Kidney epithelial cell (primary cell): Measurements from ENCODE around the gene NID2. TPM values are rescaled to one million over a fixed set of nuclear protein-coding genes. Genes with fewer than 3 reads are reported as not detected.

Source experiments
- DNase-seq: peaks from one replicate; pipeline ENCODE4 v3.0.0-alpha.2; 2010; ENCODE audit warnings: low read depth
- H3K27me3 ChIP-seq: 2 replicates; pipeline ENCODE4 v1.6.0; 2011; ENCODE audit warnings: low read length; ENCODE audit not compliant: control insufficient read depth, insufficient read depth
- H3K36me3 ChIP-seq: 2 replicates; pipeline ENCODE4 v1.5.1; 2011; ENCODE audit warnings: low read length; ENCODE audit not compliant: control insufficient read depth, insufficient read depth
- H3K4me3 ChIP-seq: 2 replicates; pipeline ENCODE4 v1.5.1; 2011; ENCODE audit warnings: low read depth, mild to moderate bottlenecking, control low read depth, low read length
- CTCF ChIP-seq: IDR thresholded peaks from 2 replicates; pipeline ENCODE4 v1.5.1; 2011; ENCODE audit warnings: mild to moderate bottlenecking, moderate library complexity, low read length, control low read depth, inconsistent platforms; ENCODE audit not compliant: insufficient read depth, poor library complexity, severe bottlenecking
- total RNA-seq: library from RNA; depleted of rRNA; stranded (reverse); fragments of >200 nt; gene quantifications from 2 replicates; pipeline ENCODE4 v1.2.3, GENCODE V29; 2015

NID2 gene
- total RNA-seq, 1 donor from 2014 or later = 5.4 TPM

- no peak for DNase-seq
- no peak overlapping the region for H3K4me3 ChIP-seq
- TF ChIP-seq CTCF = no peak
Observed at GRCh38 chr14:52026901-52027300, 42.0 kb downstream of the NID2 start.

DNA sequence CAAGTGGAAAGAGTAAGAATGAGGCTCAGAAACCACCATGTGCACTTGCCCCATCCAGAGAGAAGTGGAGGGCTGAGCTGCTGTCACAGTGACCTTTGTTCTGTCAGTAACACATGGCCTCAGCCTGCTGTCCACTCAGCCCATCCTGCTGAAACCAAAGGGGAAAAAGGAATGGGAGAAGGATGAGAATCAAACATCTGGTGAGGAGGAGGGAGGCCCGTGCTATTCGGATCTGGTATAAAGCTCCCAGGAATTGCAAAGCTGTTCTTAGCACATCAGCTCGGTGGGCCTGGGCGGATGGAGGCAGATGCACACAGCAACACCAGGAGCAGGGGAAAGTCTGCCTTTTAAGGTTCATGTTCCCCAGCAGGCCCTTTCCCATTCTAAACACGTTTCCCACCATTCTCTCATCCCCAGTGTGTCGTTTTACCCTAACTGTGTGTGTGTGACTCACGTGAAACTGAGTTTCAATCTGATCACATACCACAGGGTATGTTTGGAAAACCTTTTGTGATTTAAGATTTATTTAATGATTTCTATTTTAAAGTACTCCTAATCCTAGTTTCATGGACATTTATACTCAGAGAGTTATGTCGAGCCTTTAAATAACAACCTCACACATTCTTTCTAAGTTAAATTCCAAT lies 42.7 kb downstream of the NID2 start:
- no peak for TF ChIP-seq CTCF

More at GRCh38 chr14:52026901-52027300, 42.0 kb downstream of the NID2 start:
- no peaks in the 10 kb centered on the region for H3K27me3 ChIP-seq
- no peaks in the 10 kb centered on the region for H3K36me3 ChIP-seq

DNA sequence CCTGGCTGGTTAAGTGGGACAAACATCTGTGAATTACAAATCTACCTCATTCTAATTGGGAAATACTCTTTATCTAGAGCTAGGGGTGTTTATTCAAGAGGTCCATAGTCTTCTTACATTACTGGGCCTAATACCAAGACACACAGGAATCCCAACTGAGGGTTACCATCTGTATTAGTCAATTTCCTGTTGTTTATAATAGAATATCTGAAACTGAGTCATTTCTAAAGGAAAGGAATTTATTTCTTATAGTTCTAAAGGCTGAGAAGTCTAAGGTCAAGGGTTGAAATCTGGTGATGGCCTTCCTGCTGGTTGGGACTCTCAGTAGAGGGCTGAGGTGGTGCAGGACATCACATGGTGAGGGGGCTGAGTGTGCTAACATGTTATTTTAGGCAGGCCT lies 43.5 kb downstream of the NID2 start:
- Histone ChIP-seq H3K27me3 (no peaks in the 10 kb centered on the region), H3K4me3 (no peak overlapping the region), H3K36me3 (no peaks in the 10 kb centered on the region)
- DNase-seq = peak; percentile 12
- TF ChIP-seq CTCF = no peak

More for the DNA sequence above, 42.7 kb downstream of the NID2 start:
- DNase-seq = no peak
- Histone ChIP-seq H3K36me3 (no peaks in the 10 kb centered on the region), H3K4me3 (no peak overlapping the region), H3K27me3 (no peaks in the 10 kb centered on the region)

DNA sequence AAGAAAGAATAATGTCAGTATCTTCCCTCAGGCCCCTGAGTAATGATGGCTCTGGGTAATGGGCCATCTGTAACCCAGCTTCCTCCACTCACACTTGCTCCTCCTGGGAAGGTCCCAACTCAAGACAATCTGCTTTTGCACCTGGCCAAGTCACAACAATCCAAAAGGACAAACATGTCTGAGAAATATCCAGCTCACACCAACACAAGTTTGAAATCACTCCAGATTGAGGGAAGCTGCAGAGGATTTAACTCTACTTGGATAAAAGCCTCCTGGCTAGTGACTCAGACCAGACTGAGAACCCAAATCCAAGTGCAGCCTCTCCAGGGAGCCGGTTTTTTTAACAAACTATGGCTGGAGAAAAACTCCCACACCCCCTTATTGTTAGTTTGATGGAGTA lies 45.3 kb downstream of the NID2 start:
- no peak for DNase-seq
- no peak for TF ChIP-seq CTCF
- H3K36me3 ChIP-seq = no peaks in the 10 kb centered on the region

GRCh38 chr14:52021957-52022600 lies 46.8 kb downstream of the NID2 start:
- H3K36me3 ChIP-seq = no peaks in the 10 kb centered on the region
- TF ChIP-seq CTCF = no peak
- no peak for DNase-seq
- no peak overlapping the region for H3K4me3 ChIP-seq
- no peaks in the 10 kb centered on the region for H3K27me3 ChIP-seq

More for the DNA sequence above, 45.3 kb downstream of the NID2 start:
- Histone ChIP-seq H3K27me3 (no peaks in the 10 kb centered on the region), H3K4me3 (no peak overlapping the region)
